ENCODE measurements around the gene RASA4B.
"Not testable (repeated sequence)": the region's sequence is repeated elsewhere in the genome, so short reads cannot be mapped to it uniquely, and the experiment has no call there.

Gene RASA4B

DNA sequence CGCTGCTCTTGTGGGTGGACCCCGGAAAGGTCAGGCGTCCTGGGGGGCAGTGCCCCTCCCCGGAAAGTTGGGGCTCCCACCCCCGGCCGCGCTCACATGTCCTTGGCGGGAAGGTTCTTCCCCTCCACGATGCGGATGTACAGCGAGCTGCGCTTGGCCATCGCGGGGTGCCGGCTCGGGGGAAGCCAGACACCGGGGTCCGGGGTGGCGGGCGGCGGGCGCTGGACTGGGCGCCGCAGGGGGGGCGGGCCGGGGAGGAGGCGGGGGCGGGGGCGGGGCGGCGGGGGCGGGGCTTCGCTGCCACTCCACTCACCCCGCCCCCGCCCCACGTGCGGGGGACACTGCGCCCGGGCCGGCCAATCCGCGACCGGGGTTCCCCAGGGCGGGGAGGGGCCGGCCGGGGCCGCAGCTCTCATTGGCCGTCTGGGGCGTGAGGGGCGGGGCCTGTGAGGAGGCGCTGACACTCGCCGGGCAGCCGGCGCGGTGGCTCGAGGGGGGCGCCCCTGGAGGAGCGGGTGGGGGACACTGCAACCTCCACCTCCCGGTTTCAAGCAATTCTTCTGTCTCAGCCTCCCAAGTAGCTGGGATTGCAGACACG, at the start of gene RASA4B:
RASA4B (minus strand) TSS at position 228 of the 598 bp plus-strand sequence; CDS start at position 161, 67 bp downstream.
- DNase-seq (ENCODE audit: low read depth in 2 of 2) = not testable (repeated sequence)

GRCh38 chr7:102550808-102551422, 33.3 kb upstream of the RASA4B start, which contains the start of gene SPDYE2:
TSS of gene SPDYE2 (plus strand) at chr7:102551226. CDS start at chr7:102553256, 2,030 bp downstream.
- DNase-seq (ENCODE audit: low read depth in 2 of 2) = not testable (repeated sequence)

DNA sequence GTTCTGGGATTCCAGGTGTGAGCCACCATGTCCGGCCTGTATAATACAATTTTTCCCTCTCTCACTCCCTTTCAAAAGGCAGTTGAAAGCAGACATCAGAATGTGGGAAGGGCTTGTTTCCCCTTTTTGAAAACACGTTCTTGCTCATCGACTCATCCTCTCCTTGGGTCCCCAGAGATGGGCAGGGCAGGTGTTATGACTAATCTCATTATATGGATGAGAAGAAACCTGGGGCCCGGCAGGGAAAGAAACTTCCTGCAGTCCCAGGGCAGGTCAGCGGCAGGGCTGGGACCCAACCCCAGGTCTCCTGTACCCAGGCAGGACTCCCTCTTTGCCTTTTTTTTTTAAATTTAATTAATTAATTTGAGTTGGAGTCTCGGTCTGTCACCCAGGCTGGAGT, 28.8 kb upstream of the RASA4B start:
- not testable (repeated sequence) for DNase-seq (ENCODE audit: low read depth in 2 of 2)

- not testable (repeated sequence) for DNase-seq (ENCODE audit: low read depth in 2 of 2)
Observed at GRCh38 chr7:102545288-102545687, 27.7 kb upstream of the RASA4B start.

- not testable (repeated sequence) for DNase-seq (ENCODE audit: low read depth in 2 of 2)
Observed at GRCh38 chr7:102544372-102544771, 26.8 kb upstream of the RASA4B start.

GRCh38 chr7:102543596-102543995, 26.0 kb upstream of the RASA4B start, which contains the start of gene UPK3BL2:
TSS of gene UPK3BL2 (minus strand) at chr7:102543696. CDS start at chr7:102543636, 60 bp downstream.
- DNase-seq (ENCODE audit: low read depth in 2 of 2) = not testable (repeated sequence)

DNA sequence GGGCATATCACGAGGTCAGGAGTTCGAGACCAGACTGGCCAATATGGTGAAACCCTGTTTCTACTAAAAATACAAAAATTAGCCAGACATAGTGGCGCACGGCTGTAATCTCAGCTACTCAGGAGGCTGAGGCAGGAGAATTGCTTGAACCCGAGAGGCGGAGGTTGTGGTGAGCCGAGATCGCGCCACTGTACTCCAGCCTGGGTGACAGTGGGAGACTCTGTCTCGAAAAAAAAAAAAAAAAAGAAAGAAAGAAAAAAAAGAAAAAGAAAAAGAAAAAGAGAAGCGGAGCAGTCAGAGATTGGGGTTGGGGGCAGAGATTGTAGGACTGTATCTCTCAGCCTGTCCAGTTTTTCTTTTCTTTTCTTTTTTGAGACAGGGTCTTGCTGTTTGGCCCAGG, 25.2 kb upstream of the RASA4B start:
- not testable (repeated sequence) for DNase-seq (ENCODE audit: low read depth in 2 of 2)

DNA sequence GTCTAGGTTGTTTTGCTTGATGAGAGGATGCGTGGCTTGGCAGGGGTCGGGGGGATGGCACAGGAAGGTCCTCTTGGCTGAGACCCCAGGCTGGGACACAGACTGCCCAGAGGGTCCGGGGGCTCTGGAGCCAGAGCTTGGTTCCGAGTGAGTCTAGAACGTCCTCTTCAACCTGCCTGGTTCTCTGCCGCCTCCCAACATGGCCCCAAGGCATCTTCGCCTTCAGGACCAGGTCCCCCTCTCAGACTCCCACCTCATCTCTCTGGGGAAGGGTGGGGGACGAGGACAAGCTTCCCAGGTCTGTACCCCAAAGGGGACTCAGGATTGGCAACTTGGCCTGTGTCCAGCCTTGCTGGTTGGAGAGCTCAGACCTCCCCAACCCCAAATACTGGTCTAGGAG, 24.5 kb upstream of the RASA4B start:
- DNase-seq (ENCODE audit: low read depth in 2 of 2) = not testable (repeated sequence)

GRCh38 chr7:102540604-102541003, 23.0 kb upstream of the RASA4B start:
- not testable (repeated sequence) for DNase-seq (ENCODE audit: low read depth in 2 of 2)

DNA sequence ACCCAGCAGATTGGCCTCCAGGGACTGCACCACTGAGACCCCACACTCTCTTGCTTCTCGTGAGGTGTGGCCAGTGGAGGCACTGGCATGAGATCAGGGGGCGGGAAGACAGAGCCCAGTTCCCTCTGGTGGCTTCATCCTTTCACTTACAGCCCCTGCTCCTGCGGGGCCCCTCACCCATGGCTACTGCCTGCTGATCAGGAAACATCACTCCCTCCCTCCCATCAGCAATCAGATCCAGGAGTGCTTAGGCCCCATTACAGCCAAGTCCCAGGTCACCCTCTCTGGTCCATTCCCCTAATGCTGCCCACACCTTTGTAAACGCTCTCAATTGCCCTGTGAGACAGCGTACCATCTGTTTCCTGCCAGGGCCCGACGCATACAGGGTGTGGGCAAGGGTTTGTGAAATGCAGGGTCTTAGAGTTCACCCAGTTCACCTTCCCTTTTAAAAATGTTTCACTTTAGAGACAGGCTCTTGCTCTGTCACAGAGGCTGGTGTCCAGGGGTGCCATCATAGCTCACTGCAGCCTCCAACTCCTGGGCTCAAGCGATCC, 17.6 kb upstream of the RASA4B start:
- DNase-seq (ENCODE audit: low read depth in 2 of 2) = not testable (repeated sequence)

DNA sequence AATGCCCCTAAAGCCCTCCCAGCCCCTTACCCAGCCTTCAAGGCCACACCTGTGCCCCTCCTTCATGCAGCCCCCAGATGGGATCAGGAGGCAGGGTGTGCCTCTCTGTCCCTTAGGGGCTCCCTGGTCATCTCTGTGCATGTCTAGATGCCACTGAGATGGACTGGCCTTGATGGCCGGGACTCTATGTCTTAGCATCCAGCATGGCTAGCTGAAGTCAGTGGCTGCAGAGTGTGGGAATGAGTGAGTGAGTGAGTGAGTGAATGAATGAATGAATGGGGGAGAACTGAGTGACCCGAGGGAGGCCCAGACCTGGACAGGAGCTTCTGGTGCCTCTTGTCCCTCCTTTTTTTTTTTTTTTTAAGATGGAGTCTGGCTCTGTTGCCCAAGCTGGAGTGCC, 14.6 kb upstream of the RASA4B start:
- DNase-seq (ENCODE audit: low read depth in 2 of 2) = not testable (repeated sequence)

- DNase-seq (ENCODE audit: low read depth in 2 of 2) = not testable (repeated sequence)
Observed at GRCh38 chr7:102531583-102531982, 14.0 kb upstream of the RASA4B start.

DNA sequence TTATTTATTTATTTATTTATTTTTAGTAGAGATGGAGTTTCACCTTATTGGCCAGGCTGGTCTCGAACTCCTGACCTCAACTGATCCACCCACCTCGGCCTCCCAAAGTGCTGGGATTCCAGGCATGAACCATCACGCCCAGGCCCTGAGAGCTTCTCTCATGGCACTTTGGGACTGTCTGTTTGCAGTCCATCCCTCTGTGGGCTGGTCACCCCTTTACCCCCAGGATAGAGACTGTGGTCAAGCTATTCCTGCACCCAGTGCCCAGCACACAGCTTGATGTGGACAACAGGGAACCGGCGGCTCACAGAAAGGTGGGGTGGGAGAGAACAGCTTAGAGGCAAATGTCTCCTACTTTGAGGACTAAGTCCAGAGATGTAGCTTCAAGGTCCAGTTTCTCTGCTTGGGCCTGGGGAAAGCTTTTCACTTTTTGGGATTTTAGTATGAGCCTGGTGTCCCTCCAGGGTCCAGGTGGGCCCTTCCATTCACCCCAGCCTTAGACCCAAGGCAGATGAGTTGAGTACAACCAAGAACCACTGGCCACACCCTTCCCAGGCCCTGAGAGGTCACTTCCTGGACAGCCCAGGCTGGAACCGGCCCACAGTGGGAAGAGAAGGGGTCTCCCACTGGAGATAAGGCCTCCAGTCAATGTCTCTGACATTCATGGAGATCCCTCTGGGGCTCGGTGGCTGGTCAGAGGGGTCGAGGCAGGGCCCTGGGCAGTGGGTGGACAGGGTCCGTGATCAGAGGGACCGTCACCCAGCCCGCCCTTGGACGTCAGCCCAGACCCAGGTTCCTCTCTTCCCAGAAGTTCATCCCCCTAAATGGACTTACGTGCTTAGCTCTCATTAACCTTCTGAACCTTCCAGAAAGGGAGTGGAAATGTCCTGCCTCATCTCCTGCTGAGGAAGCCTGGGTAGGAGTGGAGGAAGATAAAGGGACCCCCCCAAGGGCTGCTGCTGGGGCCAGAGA, 10.5 kb upstream of the RASA4B start:
- DNase-seq (ENCODE audit: low read depth in 2 of 2) = not testable (repeated sequence)

DNA sequence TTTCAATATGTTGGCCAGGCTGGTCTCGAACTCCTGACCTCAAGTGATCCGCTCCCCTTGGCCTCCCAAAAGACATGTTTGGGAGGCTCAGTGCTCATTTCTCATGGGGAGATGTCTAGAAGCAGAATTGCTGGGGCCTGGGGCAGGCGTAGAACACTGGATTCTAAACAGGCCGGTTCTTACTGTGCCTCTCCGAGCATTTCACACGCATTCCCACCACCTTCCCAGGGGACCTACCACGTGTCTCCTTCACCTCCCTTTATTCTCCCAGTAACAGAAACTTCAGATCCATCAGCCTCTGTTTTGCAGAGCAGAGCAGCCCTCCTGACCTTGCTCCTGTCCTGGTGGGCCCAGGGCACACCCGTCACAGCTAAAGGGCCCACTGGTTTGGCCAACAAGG, 9.6 kb upstream of the RASA4B start:
- DNase-seq (ENCODE audit: low read depth in 2 of 2) = not testable (repeated sequence)

GRCh38 chr7:102524803-102525202, 7.2 kb upstream of the RASA4B start:
- DNase-seq (ENCODE audit: low read depth in 2 of 2) = not testable (repeated sequence)

- not testable (repeated sequence) for DNase-seq (ENCODE audit: low read depth in 2 of 2)
Observed at GRCh38 chr7:102520797-102521196, 3.2 kb upstream of the RASA4B start.

GRCh38 chr7:102516951-102517350, 626 bp downstream of the RASA4B start:
- not testable (repeated sequence) for DNase-seq (ENCODE audit: low read depth in 2 of 2)

GRCh38 chr7:102515889-102516288, 1.7 kb downstream of the RASA4B start:
- DNase-seq (ENCODE audit: low read depth in 2 of 2) = not testable (repeated sequence)

DNA sequence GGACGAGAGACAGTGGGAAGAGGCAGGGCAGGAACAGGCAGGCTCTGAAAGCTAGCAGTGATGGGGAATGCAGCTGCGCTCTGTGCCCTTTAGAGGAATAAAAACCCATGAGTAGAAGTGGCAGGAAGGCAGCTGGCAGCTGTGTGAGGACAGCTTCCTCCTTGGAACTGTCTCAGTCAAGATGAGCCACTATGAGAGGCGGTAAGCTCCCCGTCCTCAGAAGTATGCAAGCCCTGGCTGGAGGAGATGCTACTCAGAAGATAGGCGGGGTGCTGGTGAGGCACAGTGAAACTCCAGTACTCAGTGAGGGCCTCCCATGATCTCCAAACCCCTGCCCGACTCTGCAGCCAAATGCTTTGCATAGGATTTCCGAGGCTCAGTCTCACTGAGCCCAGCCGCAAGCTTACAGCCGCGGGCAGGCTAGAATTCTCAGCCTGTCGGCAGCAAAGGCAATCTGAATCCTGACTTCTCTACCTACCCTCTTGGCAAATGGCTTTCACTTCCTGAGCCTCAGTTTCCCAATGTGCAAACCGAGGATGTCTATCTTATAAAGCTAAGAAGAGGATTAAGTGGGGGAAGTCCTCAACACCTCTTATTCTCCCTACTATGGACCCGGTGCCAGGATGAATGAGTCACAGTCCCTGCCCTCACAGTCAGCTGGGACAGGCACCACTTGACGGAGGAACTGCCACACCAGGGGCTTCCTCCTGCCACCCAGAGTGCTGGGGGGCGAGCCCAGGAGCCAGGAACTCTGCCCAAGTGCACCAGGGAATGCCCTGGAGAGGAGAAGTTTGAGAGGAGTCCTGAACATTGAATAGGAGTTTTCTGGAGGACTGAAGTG, 2.5 kb downstream of the RASA4B start:
- not testable (repeated sequence) for DNase-seq (ENCODE audit: low read depth in 2 of 2)

DNA sequence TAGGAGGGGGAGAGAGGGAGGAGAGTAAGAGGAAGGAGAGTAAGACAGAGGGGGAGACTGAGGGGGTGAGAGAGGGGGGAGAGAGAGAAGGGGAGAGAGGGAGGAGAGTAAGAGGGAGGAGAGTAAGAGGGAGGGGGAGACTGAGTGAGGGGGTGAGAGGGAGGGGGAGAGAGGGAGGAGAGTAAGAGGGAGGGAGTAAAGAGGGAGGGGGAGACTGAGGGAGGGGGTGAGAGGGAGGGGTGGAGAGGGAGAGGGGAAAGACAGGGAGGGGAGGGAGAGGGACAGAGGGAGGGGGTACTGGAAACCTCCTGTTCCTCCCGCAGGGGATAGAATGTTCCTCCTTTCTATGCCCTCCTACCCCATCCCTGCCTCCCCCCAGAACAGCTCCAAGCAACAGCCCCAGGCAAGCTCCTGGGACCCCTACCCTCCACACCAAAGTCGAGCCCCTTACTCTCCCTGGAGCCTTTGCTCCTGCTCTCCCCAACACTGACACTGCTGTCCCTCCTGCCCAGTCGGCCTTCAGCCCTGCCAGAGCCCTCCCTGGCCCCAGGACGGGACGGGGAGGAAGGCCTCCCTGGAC, 4.8 kb downstream of the RASA4B start:
- DNase-seq (ENCODE audit: low read depth in 2 of 2) = not testable (repeated sequence)

Data from stimulated activated CD8-positive, alpha-beta memory T cell treated with anti-CD3 and anti-CD28 coated beads, Interleukin-7, amount 100 ng/mL, for 1 hour (primary cell).